ACHN (cell line): ENCODE measurements around the gene GALNT16.

ENCODE experiments used
- DNase-seq: peaks from one replicate; pipeline ENCODE4 v3.0.0-alpha.2; 2015
- in situ Hi-C: cut with HindIII; loops from 2 replicates; pipeline ENCODE4 v1.10.0; 2017; ENCODE audit warnings: low sequenced_read_pairs, low pct_ligation_motif_present, low pct_unique_long_range_greater_than_20kb

Gene GALNT16

DNA sequence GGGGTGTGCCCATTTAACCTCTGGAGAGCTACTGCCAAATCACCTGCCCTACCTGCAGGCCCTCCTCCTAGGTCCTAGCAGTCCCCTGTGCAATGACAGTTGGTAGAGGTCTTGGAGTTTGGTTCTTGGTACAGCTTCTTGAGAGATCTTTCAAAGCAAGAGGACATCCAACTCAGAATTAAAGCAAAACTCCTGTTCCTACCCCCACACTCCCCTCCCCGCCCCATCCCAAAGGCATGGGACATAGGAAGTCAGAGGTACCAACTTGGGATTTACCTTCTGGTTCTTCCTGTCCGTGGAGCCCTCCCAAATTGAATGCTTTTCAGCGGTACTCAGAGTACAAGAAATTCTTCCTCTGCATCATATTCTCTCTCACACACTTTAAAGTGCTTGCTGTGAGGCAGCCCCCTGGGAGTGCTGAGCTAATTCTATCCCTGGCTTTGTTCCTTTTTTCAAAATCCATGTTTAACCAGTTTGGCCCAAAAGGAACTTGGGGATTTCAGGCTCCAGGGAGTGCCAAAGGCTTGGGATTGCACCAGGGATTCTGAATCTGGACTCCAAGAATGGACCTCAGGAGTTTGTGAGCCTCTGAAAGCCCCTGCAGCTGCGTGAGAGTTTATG, 40.8 kb downstream of the GALNT16 start:
- DNase-seq, result no peak
- in situ Hi-C loops, result no loop called here

DNA sequence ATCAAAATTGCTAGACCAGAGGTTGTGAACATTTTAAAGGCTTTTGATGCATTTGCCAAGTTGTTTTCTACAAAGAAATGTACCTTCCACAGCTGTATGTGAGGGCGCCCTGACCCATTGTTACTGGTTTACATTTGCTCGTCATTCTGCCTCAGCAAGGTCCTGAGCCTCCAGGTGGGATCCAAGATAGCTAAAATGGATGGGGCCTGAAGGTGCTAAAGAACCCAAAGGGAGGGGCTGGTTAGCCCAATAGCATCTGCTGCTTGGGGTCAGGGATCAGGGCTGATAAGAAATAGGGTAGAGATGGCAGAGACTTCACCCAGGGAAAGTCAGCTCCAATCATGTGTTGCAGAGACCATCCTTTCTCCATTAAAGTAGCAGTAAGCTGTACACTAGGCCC, 43.1 kb downstream of the GALNT16 start:
- no peak for DNase-seq
- in situ Hi-C loops, result no loop called here

DNA sequence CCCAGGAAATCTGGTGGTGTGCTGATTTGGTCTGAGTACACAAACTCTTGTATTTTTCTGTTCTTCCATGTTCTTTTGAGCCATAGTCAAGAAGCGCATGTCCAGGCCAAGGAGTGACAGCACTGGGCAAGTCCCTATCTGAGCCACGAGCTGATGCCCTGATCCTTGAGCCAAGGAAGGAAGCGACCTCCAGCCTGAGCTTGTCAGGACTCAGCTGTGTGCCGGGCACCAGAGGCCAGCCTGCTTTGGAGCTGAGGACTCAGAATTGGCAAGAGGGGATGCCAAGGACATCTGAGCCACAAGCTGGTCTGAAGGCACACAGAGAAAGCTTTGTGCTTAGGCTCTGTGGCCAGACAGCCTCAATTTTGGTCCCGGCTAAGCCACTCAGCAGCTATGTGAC, 52.6 kb downstream of the GALNT16 start:
- no peak for DNase-seq
- in situ Hi-C loops, result no loop called here

DNA sequence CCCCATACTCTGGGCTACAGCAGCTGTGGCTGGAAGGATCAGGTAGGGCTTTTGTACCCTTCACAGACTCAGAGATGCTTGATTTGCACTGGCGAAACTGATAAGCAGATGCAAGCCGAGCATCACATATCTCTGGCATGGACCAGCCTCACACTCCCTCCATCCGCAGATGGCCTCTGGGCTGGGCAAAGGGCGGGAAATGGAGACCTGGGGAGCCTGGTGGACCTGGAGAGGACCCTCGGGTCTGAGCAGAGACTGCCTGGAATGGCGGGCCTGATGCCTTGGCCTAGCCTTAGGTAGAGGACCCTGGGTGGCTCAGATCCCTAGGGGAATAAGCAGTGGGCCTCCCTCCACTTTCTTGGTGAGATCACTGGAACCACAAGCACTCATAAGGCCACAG, 53.2 kb downstream of the GALNT16 start:
- in situ Hi-C loops, result no loop called here
- no peak for DNase-seq

DNA sequence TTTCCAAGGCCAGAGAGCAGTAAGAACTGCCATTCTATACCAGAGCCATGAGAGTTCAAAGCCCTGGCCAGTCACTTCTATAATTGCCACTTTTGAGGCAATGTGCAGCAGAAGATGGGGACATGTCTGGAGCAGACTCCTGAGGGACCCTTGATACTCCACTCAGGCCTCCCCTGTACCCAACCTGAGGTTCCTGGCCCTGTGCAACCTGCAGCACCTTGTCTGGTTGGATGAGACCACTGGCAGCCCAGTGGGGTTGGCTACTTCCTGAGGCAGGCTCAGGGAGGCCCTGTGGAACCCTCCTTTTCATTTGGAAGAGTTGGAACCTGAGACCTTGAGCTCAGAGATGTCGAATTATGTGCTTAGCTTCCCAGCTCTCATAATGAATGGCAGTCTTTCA, 54.4 kb downstream of the GALNT16 start:
- in situ Hi-C loops, result no loop called here
- no peak for DNase-seq

DNA sequence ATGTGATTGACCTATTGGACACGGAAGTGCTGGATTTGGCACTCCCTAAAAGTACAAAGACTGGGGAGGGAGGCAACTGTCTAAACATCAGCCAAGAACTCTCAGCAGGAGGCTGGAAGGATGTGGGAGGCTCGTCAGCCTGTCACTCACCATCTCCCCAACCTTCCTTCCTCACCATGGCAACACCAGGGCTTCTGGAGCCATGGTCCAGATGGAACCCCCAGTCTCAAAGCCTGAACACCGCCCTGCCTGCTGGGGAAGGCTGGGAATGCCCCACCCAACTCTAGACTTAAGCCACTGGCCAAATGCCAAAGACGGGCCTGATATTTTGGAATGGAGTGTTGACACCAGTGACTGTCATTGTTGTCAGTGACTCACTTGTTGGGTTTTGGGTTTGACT, 55.3 kb downstream of the GALNT16 start:
- DNase-seq, result no peak
- in situ Hi-C loops, result no loop called here

DNA sequence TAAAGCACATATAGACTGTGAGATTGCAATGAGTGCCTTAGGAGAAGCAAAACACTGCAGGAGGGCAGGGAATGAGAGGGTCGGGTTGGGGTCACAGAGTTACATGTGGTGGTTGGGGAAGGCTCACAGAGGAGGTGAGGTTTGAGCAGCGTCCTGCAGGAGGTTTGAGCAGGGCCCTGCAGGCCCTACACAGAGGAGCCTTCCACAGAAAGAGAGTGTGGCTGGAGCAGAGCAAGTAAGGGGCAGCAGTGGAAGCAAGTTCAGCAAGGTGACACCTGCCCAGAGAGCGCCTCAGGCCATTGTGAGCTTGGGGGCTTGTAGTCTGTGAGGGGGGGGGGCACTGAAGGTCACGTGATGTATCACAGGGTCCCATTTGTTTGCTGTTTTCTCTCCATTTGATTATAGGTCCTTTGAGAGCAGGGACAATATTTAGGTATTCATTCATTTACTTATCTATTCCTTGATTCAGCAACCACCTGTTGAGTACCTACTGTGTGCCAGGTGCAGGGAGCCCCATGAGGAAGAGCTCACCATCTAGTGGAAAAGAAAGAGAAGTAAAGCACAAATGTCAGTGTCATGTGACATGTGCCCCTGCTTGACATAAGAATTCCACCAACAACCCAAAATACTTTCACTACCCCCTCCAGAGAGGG, 56.6 kb downstream of the GALNT16 start:
- DNase-seq, result peak; percentile 2
- in situ Hi-C loops, result no loop called here

DNA sequence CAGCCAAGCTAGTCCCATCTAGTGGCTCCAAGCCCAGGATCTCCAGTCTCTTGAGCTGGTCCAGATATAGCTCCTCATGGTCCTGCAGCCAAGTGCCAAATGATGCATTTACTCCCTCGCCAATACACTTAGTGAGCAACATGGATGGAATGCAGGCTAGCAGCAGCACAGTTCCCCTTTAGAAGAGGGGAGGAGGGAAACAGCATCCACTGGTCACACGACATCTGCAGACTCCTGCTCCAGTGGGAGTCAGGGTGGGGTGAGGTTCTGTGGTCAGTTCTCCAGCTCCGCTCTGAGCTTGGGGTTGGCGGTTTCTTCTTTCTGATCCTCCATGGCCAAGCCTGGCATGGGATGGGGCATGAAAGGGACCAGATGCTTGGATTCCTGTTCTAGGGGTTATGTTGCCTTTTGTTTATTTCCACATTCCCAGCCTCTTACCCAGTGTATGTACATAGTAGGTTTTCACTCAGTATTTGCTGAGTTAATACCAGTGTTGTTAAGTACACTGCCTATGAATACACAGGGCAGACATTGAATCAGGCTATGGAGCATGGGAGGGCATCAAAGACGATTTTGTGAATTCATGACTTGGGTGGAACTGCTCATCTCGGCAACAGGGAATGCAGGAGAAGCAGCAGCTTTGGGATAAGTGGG, 57.3 kb downstream of the GALNT16 start:
- in situ Hi-C loops, result no loop called here
- DNase-seq, result peak; percentile 93

DNA sequence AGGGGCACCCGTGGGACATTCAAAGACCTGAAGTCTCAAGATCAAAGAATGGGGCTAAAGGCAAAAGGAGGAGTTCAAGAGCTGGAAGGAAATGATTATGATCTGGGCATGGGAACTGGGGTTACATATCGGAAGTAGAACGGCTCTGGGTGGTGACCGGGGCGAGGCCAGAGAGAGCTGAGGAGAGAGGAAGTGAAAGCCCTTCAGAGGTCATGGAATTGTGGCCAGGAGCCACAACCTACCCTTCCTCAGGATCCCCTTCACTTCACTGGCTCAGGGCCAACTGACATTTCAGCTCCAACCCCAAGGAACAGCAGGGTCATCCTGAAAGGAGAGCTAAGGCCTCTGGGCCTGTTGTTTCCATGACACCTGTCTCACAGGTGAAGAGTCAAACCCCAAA, 57.8 kb downstream of the GALNT16 start:
- in situ Hi-C loops, result no loop called here
- no peak for DNase-seq

DNA sequence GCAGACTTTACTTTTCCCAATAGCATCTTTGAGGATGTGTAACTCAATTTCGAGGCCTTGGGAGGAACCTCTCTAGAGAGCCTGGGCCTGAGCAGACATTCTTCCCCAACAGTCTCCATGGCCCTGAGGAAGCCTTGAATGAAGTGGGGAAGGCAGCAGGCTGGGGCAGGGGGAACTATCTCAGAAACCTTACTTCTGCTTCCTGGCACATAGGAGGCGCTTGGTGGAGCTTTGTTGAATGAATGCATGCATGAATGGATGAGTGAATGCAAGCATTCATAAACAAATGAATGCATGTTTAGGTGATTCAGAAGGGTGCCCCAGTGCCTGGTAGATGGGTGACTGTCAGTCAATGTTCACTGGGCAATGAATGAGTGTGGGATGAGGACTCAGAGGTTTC, 58.3 kb downstream of the GALNT16 start:
- in situ Hi-C loops, result no loop called here
- DNase-seq, result peak; percentile 2

DNA sequence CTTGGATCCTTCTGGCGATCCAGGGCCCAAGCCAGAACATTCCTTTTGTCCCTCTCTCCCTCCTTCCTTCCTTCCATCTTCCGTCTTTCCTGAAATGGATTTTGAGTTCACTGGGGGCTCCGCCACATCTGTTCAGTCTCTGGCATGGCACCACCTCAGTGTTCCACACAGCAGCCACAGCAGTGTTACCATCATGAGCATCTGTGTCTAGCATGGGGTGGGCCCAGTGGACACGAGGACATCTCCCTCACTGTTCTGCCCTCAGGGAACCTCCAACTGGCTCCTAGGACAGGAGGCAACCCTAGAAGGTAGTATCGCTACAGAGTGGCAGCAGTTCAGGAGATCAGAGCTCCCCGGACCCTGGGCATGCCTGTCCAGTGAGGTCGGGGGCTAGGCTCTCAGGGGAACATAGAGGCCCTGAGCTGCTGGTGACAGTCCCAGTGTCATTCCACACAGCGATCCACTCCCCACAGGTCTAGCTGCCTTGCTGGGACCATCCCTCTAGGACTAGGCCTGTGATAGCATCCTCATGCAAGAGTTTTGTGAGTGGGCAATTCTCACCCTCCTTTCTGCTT, 59.0 kb downstream of the GALNT16 start:
- DNase-seq, result no peak

DNA sequence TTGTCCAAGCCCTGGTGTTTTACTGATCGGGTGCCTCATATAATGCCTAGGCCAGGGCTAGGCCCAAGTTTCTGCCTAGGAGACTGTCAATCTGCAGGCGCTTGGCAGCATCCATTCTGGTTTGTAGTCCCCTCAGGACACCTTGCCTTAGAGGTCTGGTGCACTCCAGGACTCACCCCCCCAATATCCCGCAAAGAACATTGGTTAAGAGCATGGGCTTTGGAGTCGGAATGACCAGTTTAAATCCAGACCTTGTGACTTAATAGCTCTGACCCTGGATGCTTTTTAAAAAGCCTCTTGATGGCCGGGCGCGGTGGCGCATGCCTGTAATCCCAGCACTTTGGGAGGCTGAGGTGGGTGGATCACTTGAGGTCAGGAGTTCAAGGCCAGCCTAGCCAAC, 60.0 kb downstream of the GALNT16 start:
- no peak for DNase-seq
- in situ Hi-C loops, result no loop called here

More for the DNA sequence above, 59.0 kb downstream of the GALNT16 start:
- in situ Hi-C loops, result no loop called here

DNA sequence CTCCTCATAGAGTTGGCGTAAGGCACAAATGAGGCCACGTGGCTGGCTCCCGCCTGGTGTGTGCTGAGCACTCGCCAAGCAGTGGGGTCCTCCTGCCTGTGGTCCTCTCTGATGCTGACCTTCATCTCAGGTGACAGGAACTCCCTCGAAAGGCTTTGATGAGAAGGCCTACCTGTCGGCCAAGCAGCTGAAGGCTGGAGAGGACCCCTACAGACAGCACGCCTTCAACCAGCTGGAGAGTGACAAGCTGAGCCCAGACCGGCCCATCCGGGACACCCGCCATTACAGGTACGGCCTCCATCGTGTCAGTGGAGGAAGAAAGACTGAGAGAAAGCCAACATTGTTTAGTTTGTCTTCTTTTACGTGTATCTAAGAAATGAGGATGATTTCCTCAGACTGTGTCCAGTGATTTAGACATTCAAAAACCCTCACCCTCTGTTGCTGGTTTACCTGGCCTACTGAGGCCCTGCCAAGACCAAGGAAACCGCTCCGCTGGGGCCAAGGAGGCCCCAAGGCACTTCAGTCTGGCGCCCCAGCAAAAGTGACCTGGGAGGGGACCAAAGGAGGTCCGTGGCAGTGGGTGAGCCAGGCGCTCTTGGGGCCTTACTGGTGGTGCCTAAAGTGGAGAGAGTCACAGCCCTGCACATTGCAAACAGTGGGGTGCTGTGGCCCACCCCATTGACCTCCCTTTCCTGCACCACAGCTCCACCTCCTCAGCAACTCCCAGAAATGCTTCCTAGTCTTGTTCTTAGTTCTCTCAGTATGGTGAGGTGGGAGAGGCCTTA, 60.8 kb downstream of the GALNT16 start:
- no peak for DNase-seq
- in situ Hi-C loops, result no loop called here

DNA sequence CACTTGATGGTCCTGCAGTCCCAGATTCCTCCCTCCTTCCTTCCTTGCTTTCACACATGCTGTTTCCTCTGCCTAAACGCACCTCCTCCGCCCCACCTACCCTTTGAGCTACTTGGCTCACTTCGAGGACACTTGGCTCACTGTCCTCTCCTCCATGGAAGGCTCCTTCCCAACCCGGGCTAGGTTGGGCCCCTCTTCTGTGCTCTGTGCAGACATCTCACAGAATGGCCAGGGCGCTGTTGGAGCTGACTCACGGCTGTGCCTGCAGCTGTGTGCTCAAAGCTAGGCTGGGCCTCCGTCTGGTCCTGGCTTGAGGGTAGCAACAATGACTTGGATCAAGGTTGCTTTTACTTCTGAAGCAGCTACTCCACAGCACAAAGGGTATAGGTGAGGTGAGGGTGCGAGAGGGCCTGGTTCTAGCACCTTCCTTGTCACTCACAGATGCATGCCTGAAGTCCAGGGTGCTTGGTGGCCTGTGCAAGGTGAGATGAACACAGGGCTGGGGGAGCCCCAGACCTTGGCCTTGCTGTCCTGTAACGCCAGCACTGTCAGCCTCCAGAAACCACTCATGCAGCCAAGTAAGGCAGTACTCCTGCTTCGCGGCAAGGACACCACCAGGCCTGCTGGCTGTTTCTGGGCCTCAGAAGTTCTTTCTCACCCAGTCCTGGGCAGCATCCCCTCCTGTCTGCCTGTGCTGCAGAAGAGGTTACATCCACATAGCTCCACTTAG, 61.8 kb downstream of the GALNT16 start:
- DNase-seq, result no peak
- in situ Hi-C loops, result no loop called here

DNA sequence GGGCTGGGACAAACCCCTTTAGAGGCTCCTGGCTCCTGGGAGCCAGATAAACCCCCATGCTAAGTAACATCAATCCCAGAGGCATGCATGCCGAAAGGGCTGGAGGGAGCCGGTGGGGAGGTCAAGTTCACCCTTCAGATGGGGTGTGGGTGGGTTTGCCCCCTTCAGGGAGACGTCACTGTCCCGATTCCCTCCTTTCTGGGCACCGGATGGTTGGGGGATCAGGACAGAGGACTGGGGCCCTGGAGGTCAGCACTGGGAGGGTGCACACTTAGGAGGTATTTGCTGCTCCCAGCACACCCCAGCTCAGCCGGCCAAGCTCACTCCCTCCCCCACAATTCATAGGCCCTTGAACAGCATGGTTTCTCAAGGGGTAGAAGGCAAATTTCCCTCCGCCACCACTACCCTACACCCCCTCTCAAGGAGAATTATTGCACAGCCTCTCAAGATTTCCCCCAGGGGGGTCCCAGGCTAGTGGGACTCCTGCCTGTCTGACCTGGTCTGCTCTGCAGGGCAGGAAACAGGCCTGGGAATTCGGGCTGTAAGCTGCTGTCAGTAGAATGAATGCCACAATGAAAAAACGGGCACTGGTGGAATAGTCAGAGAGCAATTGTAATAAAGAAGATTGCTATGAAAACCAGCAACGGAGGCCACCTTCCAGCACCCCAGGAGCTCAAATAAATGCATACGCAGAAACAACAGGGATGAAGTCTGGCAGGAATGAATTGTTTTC, 63.5 kb downstream of the GALNT16 start:
- no peak for DNase-seq
- in situ Hi-C loops, result no loop called here

DNA sequence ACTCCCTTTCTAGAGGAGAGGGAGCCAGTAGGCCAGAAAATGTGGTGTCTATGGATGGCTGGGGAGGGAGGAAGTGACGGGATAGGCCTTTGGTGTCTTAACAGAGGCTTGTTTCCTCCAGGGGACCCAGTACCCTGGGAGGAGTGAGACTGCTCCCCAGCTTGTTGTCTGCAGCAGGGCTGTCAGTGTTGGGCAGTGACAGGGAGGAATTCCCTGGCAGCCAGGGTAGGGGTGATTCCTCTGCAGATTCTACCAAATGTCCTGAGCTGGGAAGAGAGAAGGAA, 64.0 kb downstream of the GALNT16 start:
- DNase-seq, result no peak
- in situ Hi-C loops, result no loop called here

DNA sequence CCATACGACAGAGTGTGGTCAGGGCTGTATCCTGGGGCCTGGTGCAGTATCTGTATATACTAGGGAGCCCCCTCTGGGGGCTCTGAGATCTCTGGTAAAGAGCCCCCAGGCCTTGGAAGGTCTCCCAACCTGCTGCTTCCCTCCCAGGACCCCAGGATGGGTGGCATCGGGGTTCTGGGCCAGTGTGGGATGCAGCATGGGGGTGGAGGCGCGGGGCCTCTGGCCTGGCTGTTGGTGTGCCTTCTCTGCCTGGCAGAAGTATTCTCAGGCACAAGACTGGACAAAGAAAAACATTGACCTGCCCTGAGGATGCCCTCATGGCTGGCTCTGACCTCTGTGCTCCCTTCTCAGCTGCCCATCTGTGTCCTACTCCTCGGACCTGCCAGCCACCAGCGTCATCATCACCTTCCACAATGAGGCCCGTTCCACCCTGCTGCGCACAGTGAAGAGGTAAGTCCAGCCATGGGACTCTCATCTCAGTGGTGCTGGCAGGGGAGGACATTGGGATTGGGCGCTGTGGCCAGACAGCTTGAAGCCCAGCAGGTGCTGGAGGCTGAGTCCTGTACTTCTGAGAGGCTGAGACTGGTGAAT, 64.5 kb downstream of the GALNT16 start:
- in situ Hi-C loops, result no loop called here
- DNase-seq, result no peak

DNA sequence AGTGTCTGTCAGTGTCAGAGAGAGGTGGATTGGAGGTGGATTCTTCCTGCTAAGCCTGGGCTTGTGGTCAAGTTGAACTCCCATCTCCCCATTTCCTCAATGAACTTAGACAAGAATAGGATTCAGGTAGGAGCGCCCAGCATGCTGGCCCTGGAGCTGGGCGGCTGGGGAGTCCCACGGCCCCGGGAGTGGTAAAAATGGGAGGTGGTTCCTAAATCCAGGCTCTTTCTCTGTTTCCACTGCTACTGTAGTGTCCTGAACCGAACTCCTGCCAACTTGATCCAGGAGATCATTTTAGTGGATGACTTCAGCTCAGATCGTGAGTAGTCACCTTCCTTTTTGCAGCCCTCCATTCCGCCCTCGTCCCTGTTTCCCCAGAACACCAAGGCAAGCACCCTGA, 65.1 kb downstream of the GALNT16 start:
- DNase-seq, result no peak
- in situ Hi-C loops, result no loop called here
